CD4-positive, alpha-beta T cell treated with Interleukin-10 for 1 hour (primary cell): ENCODE results near the gene PPP2R5C.
A peak's percentile ranks its signal among the peaks of the same experiment; 100 is the strongest.

ENCODE experiments used
- DNase-seq: peaks from one replicate; pipeline ENCODE4 v3.0.0-alpha.2; 2020

The PPP2R5C gene

GRCh38 chr14:101817501-101818001, 56.0 kb downstream of the PPP2R5C start:
- DNase-seq: peak; percentile 72

GRCh38 chr14:101819251-101819990, 57.9 kb downstream of the PPP2R5C start:
- DNase-seq: peak; percentile 94

GRCh38 chr14:101820283-101820798, 58.8 kb downstream of the PPP2R5C start:
- peak; percentile 80 for DNase-seq

- peak; percentile 92 for DNase-seq
Measured at GRCh38 chr14:101821528-101821927, 60.0 kb downstream of the PPP2R5C start.

- peak; percentile 83 for DNase-seq
Measured at GRCh38 chr14:101823066-101823465, 61.6 kb downstream of the PPP2R5C start.

GRCh38 chr14:101823511-101824120, 62.1 kb downstream of the PPP2R5C start:
- DNase-seq: peak; percentile 89

- no peak for DNase-seq
Measured at GRCh38 chr14:101824339-101824727, 62.8 kb downstream of the PPP2R5C start.

GRCh38 chr14:101825797-101826196, 64.3 kb downstream of the PPP2R5C start:
- DNase-seq: no peak

GRCh38 chr14:101826351-101826750, 64.8 kb downstream of the PPP2R5C start:
- no peak for DNase-seq

- no peak for DNase-seq
Measured at GRCh38 chr14:101827286-101827685, 65.8 kb downstream of the PPP2R5C start.

GRCh38 chr14:101828046-101828445, 66.5 kb downstream of the PPP2R5C start:
- no peak for DNase-seq

GRCh38 chr14:101830271-101830670, 68.8 kb downstream of the PPP2R5C start:
- DNase-seq: no peak

GRCh38 chr14:101833045-101833444, 71.5 kb downstream of the PPP2R5C start:
- DNase-seq: no peak

GRCh38 chr14:101834397-101834796, 72.9 kb downstream of the PPP2R5C start:
- DNase-seq: no peak

- DNase-seq: no peak
Measured at GRCh38 chr14:101834800-101835547, 73.5 kb downstream of the PPP2R5C start.

- DNase-seq: no peak
Measured at GRCh38 chr14:101835566-101835965, 74.1 kb downstream of the PPP2R5C start.

- DNase-seq: no peak
Measured at GRCh38 chr14:101836135-101836534, 74.6 kb downstream of the PPP2R5C start.

GRCh38 chr14:101838476-101838875, 77.0 kb downstream of the PPP2R5C start:
- no peak for DNase-seq

- DNase-seq: peak; percentile 58
Measured at GRCh38 chr14:101839236-101839635, 77.7 kb downstream of the PPP2R5C start.

- no peak for DNase-seq
Measured at GRCh38 chr14:101839661-101840060, 78.2 kb downstream of the PPP2R5C start.

- no peak for DNase-seq
Measured at GRCh38 chr14:101840649-101841369, 79.3 kb downstream of the PPP2R5C start.

GRCh38 chr14:101843038-101843437, 81.5 kb downstream of the PPP2R5C start:
- no peak for DNase-seq

GRCh38 chr14:101843665-101844064, 82.2 kb downstream of the PPP2R5C start:
- DNase-seq: peak; percentile 78
